Limb (tissue), 2 donors: ENCODE data around the gene HBP1.
"Not testable (repeated sequence)": the region's sequence is repeated elsewhere in the genome, so short reads cannot be mapped to it uniquely, and the experiment has no call there.

Experiments
- DNase-seq, 2 donors: peaks; one replicate each; pipeline ENCODE4 v3.0.0-alpha.2; 2016; ENCODE audit errors: extremely low spot score in 2 of 2

Gene HBP1

GRCh38 chr7:107224374-107225223 lies 55.8 kb downstream of the HBP1 start:
- no peak for DNase-seq

GRCh38 chr7:107228291-107228690 lies 59.5 kb downstream of the HBP1 start:
- no peak for DNase-seq

- DNase-seq, result no peak
Observed at GRCh38 chr7:107230334-107230733, 61.5 kb downstream of the HBP1 start.

- DNase-seq, result no peak
Observed at GRCh38 chr7:107232568-107233090, 63.8 kb downstream of the HBP1 start.

- no peak for DNase-seq
Observed at GRCh38 chr7:107233174-107233573, 64.4 kb downstream of the HBP1 start.

- no peak for DNase-seq
Observed at GRCh38 chr7:107233981-107234380, 65.2 kb downstream of the HBP1 start.

- no peak for DNase-seq
Observed at GRCh38 chr7:107234436-107234835, 65.6 kb downstream of the HBP1 start.

GRCh38 chr7:107236862-107237261 lies 68.1 kb downstream of the HBP1 start:
- DNase-seq, result no peak

GRCh38 chr7:107237451-107237850 lies 68.6 kb downstream of the HBP1 start:
- no peak for DNase-seq

- DNase-seq, result no peak
Observed at GRCh38 chr7:107242267-107242666, 73.5 kb downstream of the HBP1 start.

- no peak for DNase-seq
Observed at GRCh38 chr7:107244613-107245012, 75.8 kb downstream of the HBP1 start.

GRCh38 chr7:107246836-107247235 lies 78.0 kb downstream of the HBP1 start:
- DNase-seq, result not testable (repeated sequence)

- no peak for DNase-seq
Observed at GRCh38 chr7:107248551-107249316, 79.9 kb downstream of the HBP1 start.

GRCh38 chr7:107251963-107252362 lies 83.2 kb downstream of the HBP1 start:
- DNase-seq, result no peak
